HEK293 (cell line): ENCODE measurements around the gene PTPRA.

Experiments used
- CTCF ChIA-PET: fragments of 350-600 bp; formaldehyde crosslinking; extraction: SDS; loops from one replicate; lab custom pipeline; 2021; ENCODE audit warnings: antibody characterized with exemption; lab: Yijun Ruan, JAX
- POLR2A ChIA-PET: fragments of 300-600 bp; formaldehyde crosslinking; extraction: SDS; loops from one replicate; lab custom pipeline; 2020; ENCODE audit warnings: antibody characterized with exemption, inconsistent platforms; lab: Yijun Ruan, JAX
- H3K27ac ChIP-seq: fragments of 200-500 bp; sonication (Bioruptor generic); 2 replicates; pipeline ENCODE4 v1.5.1; 2014; ENCODE audit warnings: low read depth, low read length, control low read depth, inconsistent platforms; ENCODE audit errors: extremely low read depth
- H3K36me3 ChIP-seq, 2 experiments: fragments of 200-500 bp in 1 of 2; sonication (Bioruptor generic) in 1 of 2; 1 replicate in 1 of 2; 2 replicates in 1 of 2; pipeline ENCODE4 v1.5.1; 2014 to 2017; ENCODE audit warnings: inconsistent platforms in 2 of 2, low read length in 2 of 2; ENCODE audit not compliant: control insufficient read depth in 2 of 2, insufficient read depth in 1 of 2
- H3K4me1 ChIP-seq: fragments of 200-500 bp; sonication (Bioruptor generic); 2 replicates; pipeline ENCODE4 v1.5.1; 2014; ENCODE audit warnings: mild to moderate bottlenecking, low read length, inconsistent platforms; ENCODE audit not compliant: control insufficient read depth, insufficient read depth
- H3K4me3 ChIP-seq: 2 replicates; pipeline ENCODE4 v1.5.1; 2011; ENCODE audit warnings: low read depth, mild to moderate bottlenecking, control low read depth, low read length, moderate library complexity
- H3K9me3 ChIP-seq: fragments of 200-500 bp; sonication (Bioruptor generic); 2 replicates; pipeline ENCODE4 v1.5.1; 2014; ENCODE audit warnings: low read depth, low read length, inconsistent platforms; ENCODE audit not compliant: control insufficient read depth, insufficient read depth
- BCL6B ChIP-seq: fragments of 450-650 bp; formaldehyde crosslinking; IDR thresholded peaks from 2 replicates; pipeline ENCODE4 v1.5.1; 2017; ENCODE audit warnings: missing biosample characterization, missing genetic modification characterization
- ELK4 ChIP-seq: IDR thresholded peaks from 2 replicates; pipeline ENCODE4 v1.6.1; 2011; ENCODE audit warnings: mild to moderate bottlenecking, low read depth, low read length, borderline replicate concordance
- GLI2 ChIP-seq: fragments of 450-650 bp; formaldehyde crosslinking; IDR thresholded peaks from 2 replicates; pipeline ENCODE4; 2017; ENCODE audit warnings: missing biosample characterization, missing genetic modification characterization, low read depth, borderline replicate concordance
- MZF1 ChIP-seq: fragments of 450-650 bp; formaldehyde crosslinking; IDR thresholded peaks from 2 replicates; pipeline ENCODE4 v1.5.1; 2017; ENCODE audit warnings: missing biosample characterization, missing genetic modification characterization, borderline replicate concordance
- OSR2 ChIP-seq: fragments of 450-650 bp; formaldehyde crosslinking; IDR thresholded peaks from 2 replicates; pipeline ENCODE4 v1.5.1; 2016; ENCODE audit warnings: missing biosample characterization, missing genetic modification characterization
- PRDM10 ChIP-seq: fragments of 450-650 bp; formaldehyde crosslinking; IDR thresholded peaks from 2 replicates; pipeline ENCODE4 v1.5.1; 2016; ENCODE audit warnings: missing biosample characterization, missing genetic modification characterization
- RBAK ChIP-seq: fragments of 450-650 bp; formaldehyde crosslinking; IDR thresholded peaks from 2 replicates; pipeline ENCODE4 v1.5.1; 2016; ENCODE audit warnings: missing biosample characterization, missing genetic modification characterization
- SCRT1 ChIP-seq: fragments of 450-650 bp; formaldehyde crosslinking; IDR thresholded peaks from 2 replicates; pipeline ENCODE4 v1.5.1; 2016; ENCODE audit warnings: missing biosample characterization, missing genetic modification characterization, borderline replicate concordance
- SCRT2 ChIP-seq: fragments of 450-650 bp; formaldehyde crosslinking; IDR thresholded peaks from 2 replicates; pipeline ENCODE4 v1.5.1; 2016; ENCODE audit warnings: missing biosample characterization, missing genetic modification characterization
- SP2 ChIP-seq: fragments of 450-650 bp; formaldehyde crosslinking; IDR thresholded peaks from 2 replicates; pipeline ENCODE4 v1.5.1; 2016; ENCODE audit warnings: missing biosample characterization, missing genetic modification characterization
- SP3 ChIP-seq: fragments of 450-650 bp; formaldehyde crosslinking; IDR thresholded peaks from 2 replicates; pipeline ENCODE4 v1.5.1; 2016; ENCODE audit warnings: missing biosample characterization, missing genetic modification characterization
- WT1 ChIP-seq: fragments of 450-650 bp; formaldehyde crosslinking; IDR thresholded peaks from 2 replicates; pipeline ENCODE4 v1.5.1; 2016; ENCODE audit warnings: missing biosample characterization, missing genetic modification characterization
- ZNF114 ChIP-seq: fragments of 450-650 bp; formaldehyde crosslinking; IDR thresholded peaks from 2 replicates; pipeline ENCODE4 v1.5.0; 2017; ENCODE audit warnings: missing biosample characterization, missing genetic modification characterization
- ZNF121 ChIP-seq: fragments of 450-650 bp; formaldehyde crosslinking; IDR thresholded peaks from 2 replicates; pipeline ENCODE4 v1.5.1; 2016; ENCODE audit warnings: missing biosample characterization, missing genetic modification characterization
- ZNF146 ChIP-seq: fragments of 450-650 bp; formaldehyde crosslinking; IDR thresholded peaks from 2 replicates; pipeline ENCODE4 v1.5.1; 2016; ENCODE audit warnings: missing biosample characterization, missing genetic modification characterization
- ZNF174 ChIP-seq: fragments of 450-650 bp; formaldehyde crosslinking; IDR thresholded peaks from 2 replicates; pipeline ENCODE4 v1.5.0; 2017; ENCODE audit warnings: missing biosample characterization, mild to moderate bottlenecking, missing genetic modification characterization
- ZNF175 ChIP-seq: fragments of 450-650 bp; formaldehyde crosslinking; IDR thresholded peaks from 2 replicates; pipeline ENCODE4 v1.5.1; 2016; ENCODE audit warnings: missing biosample characterization, missing genetic modification characterization
- ZNF23 ChIP-seq: fragments of 450-650 bp; formaldehyde crosslinking; IDR thresholded peaks from 2 replicates; pipeline ENCODE4 v1.5.1; 2016; ENCODE audit warnings: missing biosample characterization, missing genetic modification characterization, borderline replicate concordance
- ZNF266 ChIP-seq: fragments of 450-650 bp; formaldehyde crosslinking; IDR thresholded peaks from 2 replicates; pipeline ENCODE4 v1.5.1; 2016; ENCODE audit warnings: missing biosample characterization, missing genetic modification characterization, low read depth
- ZNF354C ChIP-seq: fragments of 450-650 bp; formaldehyde crosslinking; IDR thresholded peaks from 2 replicates; pipeline ENCODE4 v1.5.1; 2016; ENCODE audit warnings: missing biosample characterization, missing genetic modification characterization, low read depth, borderline replicate concordance
- ZNF391 ChIP-seq: fragments of 450-650 bp; formaldehyde crosslinking; IDR thresholded peaks from 2 replicates; pipeline ENCODE4 v1.5.1; 2016; ENCODE audit warnings: low read depth, missing biosample characterization, missing genetic modification characterization, borderline replicate concordance
- ZNF394 ChIP-seq: fragments of 450-650 bp; formaldehyde crosslinking; IDR thresholded peaks from 2 replicates; pipeline ENCODE4 v1.5.1; 2016; ENCODE audit warnings: missing biosample characterization, missing genetic modification characterization, mild to moderate bottlenecking, moderate library complexity, borderline replicate concordance
- ZNF433 ChIP-seq: fragments of 450-650 bp; formaldehyde crosslinking; IDR thresholded peaks from 2 replicates; pipeline ENCODE4 v1.5.1; 2016; ENCODE audit warnings: missing biosample characterization, missing genetic modification characterization, low read depth
- ZNF596 ChIP-seq: fragments of 450-650 bp; IDR thresholded peaks from 2 replicates; pipeline ENCODE4 v1.5.0; 2018; ENCODE audit warnings: missing biosample characterization, mild to moderate bottlenecking, missing genetic modification characterization, moderate library complexity

Gene PTPRA

DNA sequence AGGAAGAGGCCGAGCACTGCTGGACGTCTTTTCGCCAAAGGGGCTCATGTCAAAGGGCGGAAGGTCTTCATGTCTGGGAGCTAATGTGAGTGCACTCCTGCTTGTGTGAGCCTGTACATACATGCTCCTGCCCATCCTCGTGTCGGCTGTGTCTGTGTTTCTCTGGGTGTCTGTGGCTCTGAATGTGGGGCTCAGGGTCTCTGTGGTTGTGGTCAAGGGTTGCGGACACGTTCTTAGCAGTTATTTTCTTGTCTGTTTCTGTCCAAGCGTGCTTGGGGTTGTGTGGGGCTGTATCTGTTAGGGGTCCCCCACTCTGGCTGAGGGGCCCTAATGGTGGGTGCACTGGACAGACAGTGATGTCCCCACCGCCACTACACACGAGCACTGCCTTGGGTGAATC lies 208.4 kb downstream of the PTPRA start:
- H3K9me3 ChIP-seq, result no peaks in the 10 kb centered on the region
- ChIA-PET CTCF (interaction anchor here (0.6 kb wide), 1 partner anchor 24 kb away, joined by 3 read pairs; no protein-coding TSS in a partner anchor), POLR2A (no interaction called here)
- TF ChIP-seq SP3 (tag by site-specific recombination) (no peak), ZNF596 (no peak), OSR2 (tag by site-specific recombination) (no peak), ZNF266 (no peak), WT1 (tag by site-specific recombination) (no peak), ZNF394 (tag by site-specific recombination) (no peak), ZNF174 (tag by site-specific recombination) (no peak), SP2 (tag by site-specific recombination) (no peak), RBAK (tag by site-specific recombination) (no peak), PRDM10 (tag by site-specific recombination) (no peak)
- H3K36me3 ChIP-seq, result no peaks in the 10 kb centered on the region
- H3K4me1 ChIP-seq, result no peaks in the 10 kb centered on the region
- H3K4me3 ChIP-seq, result no peak overlapping the region
- H3K27ac ChIP-seq, result no peak overlapping the region

- ChIA-PET POLR2A (no interaction called here), CTCF (no interaction called here)
- Histone ChIP-seq H3K36me3 (no peaks in the 10 kb centered on the region), H3K4me1 (no peaks in the 10 kb centered on the region), H3K27ac (no peak overlapping the region), H3K9me3 (no peaks in the 10 kb centered on the region), H3K4me3 (no peak overlapping the region)
- TF ChIP-seq SCRT2 (tag by site-specific recombination) (peak; percentile 82), SCRT1 (tag by site-specific recombination) (0 out of 2 replicates have a peak, but pooled peaks have one; percentile 39), ZNF114 (tag by site-specific recombination) (no peak), ZNF146 (tag by site-specific recombination) (no peak), ZNF433 (tag by site-specific recombination) (no peak), ZNF23 (tag by site-specific recombination) (no peak)
Observed at GRCh38 chr20:3082306-3082951, 209.1 kb downstream of the PTPRA start.

GRCh38 chr20:3082955-3083952 lies 210.0 kb downstream of the PTPRA start:
- TF ChIP-seq ZNF354C, result no peak
- no peak for TF ChIP-seq ELK4
- TF ChIP-seq ZNF175 (tag by site-specific recombination), result no peak
- no peak for TF ChIP-seq BCL6B
- TF ChIP-seq ZNF121, result no peak
- no peak for TF ChIP-seq MZF1 (tag by site-specific recombination)
- no peak for TF ChIP-seq ZNF391 (tag by site-specific recombination)
- TF ChIP-seq GLI2 (tag by site-specific recombination), result no peak
- TF ChIP-seq, all 188 proteins: peak for 0
- Histone ChIP-seq H3K4me3 (no peak overlapping the region), H3K27ac (no peak overlapping the region), H3K36me3 (no peaks in the 10 kb centered on the region), H3K4me1 (no peaks in the 10 kb centered on the region), H3K9me3 (no peaks in the 10 kb centered on the region)
- CTCF ChIA-PET, result no interaction called here
- POLR2A ChIA-PET, result no interaction called here
